ENCODE data around the gene WDR64. TPM values are rescaled to one million over a fixed set of nuclear protein-coding genes. Genes with fewer than 3 reads are reported as not detected.

WDR64 gene
- total RNA-seq, 3 donors from 2014 or later, result not detected

- intact Hi-C loops (cut with DNase I; ENCODE audit: low total_unique reads), result no loop called here
- TF ChIP-seq POLR2AphosphoS5 (IDR thresholded peaks at IDR 0.05) (no peak), CTCF (IDR thresholded peaks at IDR 0.05) (no peak), POLR2A (IDR thresholded peaks at IDR 0.05) (no peak)
- H3K36me3 ChIP-seq, result no peaks in the 10 kb centered on the region
Measured at GRCh38 chr1:241672301-241672700, 20.2 kb downstream of the WDR64 start.

GRCh38 chr1:241674805-241675384, 22.8 kb downstream of the WDR64 start:
- Histone ChIP-seq H3K4me3 (no peak overlapping the region), H3K9me3 (no peaks in the 10 kb centered on the region), H3K36me3 (no peaks in the 10 kb centered on the region), H3K27me3 (no peaks in the 10 kb centered on the region), H3K27ac (no peak overlapping the region), H3K4me1 (no peaks in the 10 kb centered on the region)
- TF ChIP-seq POLR2AphosphoS5 (IDR thresholded peaks at IDR 0.05) (no peak), POLR2A (IDR thresholded peaks at IDR 0.05) (no peak), CTCF (IDR thresholded peaks at IDR 0.05) (no peak)
- DNase-seq (ENCODE audit: low spot score in 2 of 2), result no peak
- intact Hi-C loops (cut with DNase I; ENCODE audit: low total_unique reads), result no loop called here

More at GRCh38 chr1:241672301-241672700, 20.2 kb downstream of the WDR64 start:
- no peaks in the 10 kb centered on the region for H3K9me3 ChIP-seq
- H3K4me1 ChIP-seq, result no peaks in the 10 kb centered on the region
- H3K27ac ChIP-seq, result no peak overlapping the region
- DNase-seq (ENCODE audit: low spot score in 2 of 2), result no peak
- H3K27me3 ChIP-seq, result no peaks in the 10 kb centered on the region
- H3K4me3 ChIP-seq, result no peak overlapping the region

GRCh38 chr1:241675983-241676382, 23.9 kb downstream of the WDR64 start:
- Histone ChIP-seq H3K9me3 (no peaks in the 10 kb centered on the region), H3K36me3 (no peaks in the 10 kb centered on the region), H3K4me1 (no peaks in the 10 kb centered on the region), H3K27ac (no peak overlapping the region), H3K4me3 (no peak overlapping the region), H3K27me3 (no peaks in the 10 kb centered on the region)
- no peak for TF ChIP-seq POLR2A (IDR thresholded peaks at IDR 0.05)
- TF ChIP-seq POLR2AphosphoS5 (IDR thresholded peaks at IDR 0.05), result no peak
- no peak for TF ChIP-seq CTCF (IDR thresholded peaks at IDR 0.05)
- intact Hi-C loops (cut with DNase I; ENCODE audit: low total_unique reads), result no loop called here
- no peak for DNase-seq (ENCODE audit: low spot score in 2 of 2)

- H3K4me1 ChIP-seq, result no peaks in the 10 kb centered on the region
- intact Hi-C loops (cut with DNase I; ENCODE audit: low total_unique reads), result no loop called here
- H3K36me3 ChIP-seq, result no peaks in the 10 kb centered on the region
- no peak for TF ChIP-seq POLR2A (IDR thresholded peaks at IDR 0.05)
- no peak for TF ChIP-seq POLR2AphosphoS5 (IDR thresholded peaks at IDR 0.05)
- no peak for TF ChIP-seq CTCF (IDR thresholded peaks at IDR 0.05)
- no peak for DNase-seq (ENCODE audit: low spot score in 2 of 2)
- H3K9me3 ChIP-seq, result peaks cover 0 to 4% of the 10 kb centered on the region in 2 donors
- H3K27ac ChIP-seq, result no peak overlapping the region
- no peaks in the 10 kb centered on the region for H3K27me3 ChIP-seq
- no peak overlapping the region for H3K4me3 ChIP-seq
Measured at GRCh38 chr1:241677201-241677600, 25.1 kb downstream of the WDR64 start.

GRCh38 chr1:241678536-241678935, 26.5 kb downstream of the WDR64 start:
- no peak overlapping the region for H3K27ac ChIP-seq
- intact Hi-C loops (cut with DNase I; ENCODE audit: low total_unique reads), result no loop called here
- no peaks in the 10 kb centered on the region for H3K36me3 ChIP-seq
- TF ChIP-seq POLR2AphosphoS5 (IDR thresholded peaks at IDR 0.05) (no peak), CTCF (IDR thresholded peaks at IDR 0.05) (no peak), POLR2A (IDR thresholded peaks at IDR 0.05) (no peak)
- H3K9me3 ChIP-seq, result peaks cover 0 to 4% of the 10 kb centered on the region in 2 donors
- H3K4me3 ChIP-seq, result no peak overlapping the region
- H3K4me1 ChIP-seq, result no peaks in the 10 kb centered on the region
- no peak for DNase-seq (ENCODE audit: low spot score in 2 of 2)
- H3K27me3 ChIP-seq, result no peaks in the 10 kb centered on the region
